KOPT-K1 (cell line): Measurements from ENCODE around the gene ZDHHC17.

ENCODE experiments used
- H3K27ac ChIP-seq: fragments of 200-600 bp; sonication (generic); 2 replicates; pipeline ENCODE4 v1.5.1; 2016; ENCODE audit warnings: antibody characterized with exemption, mild to moderate bottlenecking, low read depth, low read length; ENCODE audit not compliant: poor library complexity, severe bottlenecking
- H3K36me3 ChIP-seq: fragments of 200-600 bp; sonication (generic); 2 replicates; pipeline ENCODE4 v1.5.1; 2017; ENCODE audit warnings: antibody characterized with exemption, mild to moderate bottlenecking, low read length, moderate library complexity; ENCODE audit not compliant: insufficient read depth
- H3K9me3 ChIP-seq: fragments of 200-600 bp; sonication (generic); 2 replicates; pipeline ENCODE4 v1.5.1; 2017; ENCODE audit warnings: antibody characterized with exemption, low read length, mild to moderate bottlenecking; ENCODE audit not compliant: insufficient read depth, poor library complexity, severe bottlenecking

The ZDHHC17 gene

GRCh38 chr12:76830436-76830835 is 66.5 kb downstream of the ZDHHC17 start:
- Histone ChIP-seq H3K9me3 (no peaks in the 10 kb centered on the region), H3K36me3 (peaks cover 39% of the 10 kb centered on the region), H3K27ac (no peak overlapping the region)

- H3K27ac ChIP-seq: no peak overlapping the region
- no peaks in the 10 kb centered on the region for H3K9me3 ChIP-seq
- peaks cover 14% of the 10 kb centered on the region for H3K36me3 ChIP-seq
These were observed 72.7 kb downstream of the ZDHHC17 start for GRCh38 chr12:76836633-76837032.

GRCh38 chr12:76847260-76847659 is 83.3 kb downstream of the ZDHHC17 start:
- Histone ChIP-seq H3K36me3 (peaks cover 60% of the 10 kb centered on the region), H3K9me3 (no peaks in the 10 kb centered on the region), H3K27ac (no peak overlapping the region)

- Histone ChIP-seq H3K36me3 (peaks cover 58% of the 10 kb centered on the region), H3K9me3 (no peaks in the 10 kb centered on the region), H3K27ac (no peak overlapping the region)
These were observed 84.2 kb downstream of the ZDHHC17 start for GRCh38 chr12:76848132-76848531.

- H3K27ac ChIP-seq: no peak overlapping the region
- no peaks in the 10 kb centered on the region for H3K9me3 ChIP-seq
- peaks cover 51% of the 10 kb centered on the region for H3K36me3 ChIP-seq
These were observed 88.2 kb downstream of the ZDHHC17 start for GRCh38 chr12:76852106-76852505.

GRCh38 chr12:76855271-76855670 is 91.4 kb downstream of the ZDHHC17 start:
- Histone ChIP-seq H3K36me3 (peaks cover 27% of the 10 kb centered on the region), H3K9me3 (no peaks in the 10 kb centered on the region), H3K27ac (no peak overlapping the region)

GRCh38 chr12:76856018-76856644 is 92.2 kb downstream of the ZDHHC17 start:
- H3K36me3 ChIP-seq: peaks cover 19% of the 10 kb centered on the region
- H3K27ac ChIP-seq: no peak overlapping the region
- H3K9me3 ChIP-seq: no peaks in the 10 kb centered on the region

- Histone ChIP-seq H3K36me3 (peaks cover 9% of the 10 kb centered on the region; the same call in 1 of the 2 replicates), H3K9me3 (no peaks in the 10 kb centered on the region), H3K27ac (no peak overlapping the region)
These were observed 95.7 kb downstream of the ZDHHC17 start for GRCh38 chr12:76859611-76860010.

- Histone ChIP-seq H3K36me3 (peaks cover 9% of the 10 kb centered on the region; the same call in 1 of the 2 replicates), H3K27ac (no peak overlapping the region), H3K9me3 (no peaks in the 10 kb centered on the region)
These were observed 96.3 kb downstream of the ZDHHC17 start for GRCh38 chr12:76860256-76860655.

GRCh38 chr12:76863005-76863670 is 99.2 kb downstream of the ZDHHC17 start:
- Histone ChIP-seq H3K27ac (no peak overlapping the region), H3K36me3 (no peaks in the 10 kb centered on the region)

GRCh38 chr12:76863837-76864236 is 99.9 kb downstream of the ZDHHC17 start:
- no peaks in the 10 kb centered on the region for H3K9me3 ChIP-seq
- H3K27ac ChIP-seq: no peak overlapping the region
- no peaks in the 10 kb centered on the region for H3K36me3 ChIP-seq

More at GRCh38 chr12:76863005-76863670, 99.2 kb downstream of the ZDHHC17 start:
- H3K9me3 ChIP-seq: no peaks in the 10 kb centered on the region

- Histone ChIP-seq H3K9me3 (no peaks in the 10 kb centered on the region), H3K27ac (no peak overlapping the region), H3K36me3 (no peaks in the 10 kb centered on the region)
These were observed 101.0 kb downstream of the ZDHHC17 start for GRCh38 chr12:76864791-76865400.

GRCh38 chr12:76866151-76866567 is 102.2 kb downstream of the ZDHHC17 start:
- H3K9me3 ChIP-seq: no peaks in the 10 kb centered on the region
- no peak overlapping the region for H3K27ac ChIP-seq
- no peaks in the 10 kb centered on the region for H3K36me3 ChIP-seq

GRCh38 chr12:76866726-76867125 is 102.8 kb downstream of the ZDHHC17 start:
- Histone ChIP-seq H3K36me3 (no peaks in the 10 kb centered on the region), H3K9me3 (no peaks in the 10 kb centered on the region), H3K27ac (no peak overlapping the region)

- no peaks in the 10 kb centered on the region for H3K9me3 ChIP-seq
- H3K27ac ChIP-seq: no peak overlapping the region
- no peaks in the 10 kb centered on the region for H3K36me3 ChIP-seq
These were observed 107.2 kb downstream of the ZDHHC17 start for GRCh38 chr12:76871082-76871481.
